GM23338 (cell line): ENCODE results near the gene TANGO6. TPM values are rescaled to one million over a fixed set of nuclear protein-coding genes. Genes with fewer than 3 reads are reported as not detected.

ENCODE experiments used
- ATAC-seq: fragments of 200-7000 bp; cut with Tn5 transposase; 3 replicates; pipeline ENCODE4 v1.9.1; 2020
- DNase-seq: peaks from one replicate; pipeline ENCODE4 v3.0.0-alpha.2; 2015; ENCODE audit warnings: low spot score
- H2AFZ ChIP-seq: fragments of 200-600 bp; sonication (generic); 2 replicates; pipeline ENCODE4 v1.8.0; 2016; ENCODE audit warnings: antibody characterized with exemption, mild to moderate bottlenecking, moderate library complexity
- H3F3A ChIP-seq: fragments of 200-600 bp; sonication (generic); replicated peaks from 2 replicates; pipeline ENCODE4 v1.8.0; 2017; ENCODE audit warnings: antibody characterized with exemption, mixed run types, low read depth
- H3K27ac ChIP-seq: fragments of 200-600 bp; sonication (generic); 2 replicates; pipeline ENCODE4 v1.6.1; 2016; ENCODE audit warnings: low read depth
- H3K27me3 ChIP-seq: fragments of 200-600 bp; sonication (generic); 2 replicates; pipeline ENCODE4 v1.8.0; 2016; ENCODE audit warnings: mild to moderate bottlenecking, mixed run types, moderate library complexity; ENCODE audit not compliant: insufficient read depth
- H3K36me3 ChIP-seq: fragments of 200-600 bp; sonication (generic); 2 replicates; pipeline ENCODE4 v1.8.0; 2016; ENCODE audit warnings: mild to moderate bottlenecking; ENCODE audit not compliant: insufficient read depth
- H3K4me1 ChIP-seq: fragments of 200-600 bp; sonication (generic); 2 replicates; pipeline ENCODE4 v1.8.0; 2016; ENCODE audit warnings: mild to moderate bottlenecking, moderate library complexity; ENCODE audit not compliant: insufficient read depth
- H3K4me2 ChIP-seq: fragments of 200-600 bp; sonication (generic); 2 replicates; pipeline ENCODE4 v1.7.1; 2017; ENCODE audit warnings: mixed run types
- H3K4me3 ChIP-seq: fragments of 200-600 bp; sonication (generic); 2 replicates; pipeline ENCODE4 v1.6.1; 2016; ENCODE audit warnings: mixed run types
- H3K79me2 ChIP-seq: fragments of 200-600 bp; sonication (generic); replicated peaks from 2 replicates; pipeline ENCODE4 v1.8.0; 2017; ENCODE audit warnings: mild to moderate bottlenecking; ENCODE audit not compliant: insufficient read depth
- H3K9me2 ChIP-seq: fragments of 200-600 bp; sonication (generic); 2 replicates; pipeline ENCODE4 v1.8.0; 2017; ENCODE audit not compliant: insufficient read depth
- H4K20me1 ChIP-seq: fragments of 200-600 bp; sonication (generic); replicated peaks from 2 replicates; pipeline ENCODE4 v1.8.0; 2017; ENCODE audit warnings: mild to moderate bottlenecking; ENCODE audit not compliant: insufficient read depth
- H3K27ac Mint-ChIP-seq: 2 replicates; pipeline ENCODE4 v1.8.0; 2020; ENCODE audit warnings: inconsistent platforms, mild to moderate bottlenecking, moderate library complexity, mixed read lengths
- H3K27me3 Mint-ChIP-seq: 3 replicates; pipeline ENCODE4 v1.8.0; 2022; ENCODE audit warnings: low read depth, mild to moderate bottlenecking, moderate library complexity, mixed read lengths, inconsistent platforms; ENCODE audit not compliant: insufficient read depth, poor library complexity
- H3K36me3 Mint-ChIP-seq: 3 replicates; pipeline ENCODE4 v1.8.0; 2021; ENCODE audit warnings: low read depth, mild to moderate bottlenecking, inconsistent platforms, moderate library complexity, mixed read lengths
- H3K4me1 Mint-ChIP-seq: 3 replicates; pipeline ENCODE4 v1.8.0; 2020; ENCODE audit warnings: mild to moderate bottlenecking, inconsistent platforms, mixed read lengths
- H3K4me3 Mint-ChIP-seq: 3 replicates; pipeline ENCODE4 v1.8.0; 2021; ENCODE audit warnings: moderate library complexity, mild to moderate bottlenecking, inconsistent platforms, mixed read lengths
- H3K9me3 Mint-ChIP-seq: 3 replicates; pipeline ENCODE4 v1.8.0; 2020; ENCODE audit warnings: moderate library complexity, mild to moderate bottlenecking, inconsistent platforms, mixed read lengths
- CTCF ChIP-seq, 2 experiments: fragments of 200-600 bp in 1 of 2; sonication (generic) in 1 of 2; conservative IDR thresholded peaks; 2 replicates each; pipeline versions ENCODE4 v1.5.1 to v1.6.1; 2016 to 2017; ENCODE audit warnings: antibody characterized with exemption in 2 of 2, low read depth in 2 of 2, mild to moderate bottlenecking in 2 of 2, moderate library complexity in 1 of 2
- ETS1 ChIP-seq: IDR thresholded peaks from 2 replicates; pipeline ENCODE4 v1.6.1; 2016; ENCODE audit warnings: antibody characterized with exemption
- EZH2 ChIP-seq: fragments of 200-600 bp; sonication (generic); IDR thresholded peaks from one replicate; pipeline ENCODE4 v1.8.0; 2017; ENCODE audit warnings: antibody characterized with exemption, mild to moderate bottlenecking, low read depth; ENCODE audit not compliant: unreplicated experiment
- EZH2phosphoT487 ChIP-seq: fragments of 200-600 bp; sonication (generic); IDR thresholded peaks from one replicate; pipeline ENCODE4 v1.8.1; 2018; ENCODE audit warnings: antibody characterized with exemption; ENCODE audit not compliant: unreplicated experiment
- JUNB ChIP-seq: IDR thresholded peaks from one replicate; pipeline ENCODE4 v1.6.1; 2016; ENCODE audit warnings: antibody characterized with exemption; ENCODE audit not compliant: unreplicated experiment
- NANOG ChIP-seq: IDR thresholded peaks from 2 replicates; pipeline ENCODE4 v1.6.1; 2016; ENCODE audit warnings: antibody characterized with exemption, borderline replicate concordance
- REST ChIP-seq: IDR thresholded peaks from one replicate; pipeline ENCODE4 v1.6.1; 2018; ENCODE audit warnings: antibody characterized with exemption; ENCODE audit not compliant: unreplicated experiment
- STAT1 ChIP-seq: IDR thresholded peaks from one replicate; pipeline ENCODE4 v1.6.1; 2016; ENCODE audit warnings: antibody characterized with exemption; ENCODE audit not compliant: unreplicated experiment
- ZNF114 ChIP-seq: fragments of 250-450 bp; sonication (Bioruptor Pico); IDR thresholded peaks from 2 replicates; pipeline ENCODE4 v1.5.0; 2020; ENCODE audit warnings: mild to moderate bottlenecking, moderate library complexity
- ZNF331 ChIP-seq: fragments of 250-450 bp; sonication (Bioruptor Pico); IDR thresholded peaks from 2 replicates; pipeline ENCODE4 v1.5.0; 2020; ENCODE audit warnings: low read depth, mild to moderate bottlenecking, moderate library complexity
- ZNF462 ChIP-seq: fragments of 250-450 bp; sonication (Bioruptor Pico); IDR thresholded peaks from 2 replicates; pipeline ENCODE4 v1.5.0; 2020; ENCODE audit warnings: mild to moderate bottlenecking, moderate library complexity
- polyA plus RNA-seq: library from polyadenylated mRNA; unstranded; fragments of >200 nt; fragmentation: Nextera tagmentation; extraction: Ambion mirVana; gene quantifications from 2 replicates; pipeline ENCODE4 v1.2.1, GENCODE V29; 2016
- total RNA-seq: library from RNA; depleted of rRNA; stranded (reverse); fragments of >200 nt; shearing (Covaris generic); gene quantifications from 2 replicates; pipeline ENCODE4 v1.2.3, GENCODE V29; 2014

The TANGO6 gene
- total and polyA plus RNA-seq, 2 experiments from 2014 or later = 7.2 to 23.2 TPM

- TF ChIP-seq REST (no peak), ZNF114 (CRISPR knock-in tag) (no peak), JUNB (no peak), NANOG (no peak), CTCF (conservative IDR thresholded peaks at IDR 0.05; ENCODE audit: low read depth in 2 of 2) (no peak), EZH2 (no peak)
These were observed 160.2 kb downstream of the TANGO6 start (continued) for GRCh38 chr16:69003500-69003899.

- no peaks in the 10 kb centered on the region for H3K27me3 ChIP-seq
- peaks cover 6% of the 10 kb centered on the region; the same call in 1 of the 2 replicates for H3F3A ChIP-seq
- no peak overlapping the region for H3K4me3 ChIP-seq
- no peak overlapping the region for H3K4me2 ChIP-seq
- peaks cover 45% of the 10 kb centered on the region for H3K36me3 Mint-ChIP-seq
- no peak overlapping the region for H3K4me3 Mint-ChIP-seq
- H3K36me3 ChIP-seq = peaks cover 30% of the 10 kb centered on the region
- H4K20me1 ChIP-seq = no peaks in the 10 kb centered on the region
- H2AFZ ChIP-seq = no peak overlapping the region
- no peak for ATAC-seq
- peaks cover 2% of the 10 kb centered on the region for H3K27me3 Mint-ChIP-seq
- H3K27ac ChIP-seq = no peak overlapping the region; the same call in 1 of the 2 replicates
- H3K9me3 Mint-ChIP-seq = peaks cover 51% of the 10 kb centered on the region
- DNase-seq = no peak
- no peaks in the 10 kb centered on the region for H3K79me2 ChIP-seq
- H3K4me1 Mint-ChIP-seq = peaks cover 2% of the 10 kb centered on the region; the same call in 2 of the 3 replicates
- H3K27ac Mint-ChIP-seq = no peak overlapping the region
- H3K9me2 ChIP-seq = no peaks in the 10 kb centered on the region
- no peaks in the 10 kb centered on the region; the same call in 1 of the 2 replicates for H3K4me1 ChIP-seq
- no peak for TF ChIP-seq STAT1
- TF ChIP-seq ZNF114 (CRISPR knock-in tag) = no peak
- TF ChIP-seq ETS1 = no peak
- no peak for TF ChIP-seq EZH2phosphoT487
- TF ChIP-seq ZNF331 (CRISPR knock-in tag) = no peak
- no peak for TF ChIP-seq ZNF462
These were observed 162.5 kb downstream of the TANGO6 start for GRCh38 chr16:69005641-69006355.
